ENCODE data around the gene CARD11. TPM values are rescaled to one million over a fixed set of nuclear protein-coding genes. Genes with fewer than 3 reads are reported as not detected.
"Not testable (repeated sequence)": the region's sequence is repeated elsewhere in the genome, so short reads cannot be mapped to it uniquely, and the experiment has no call there.

CARD11 gene
- total RNA-seq, 3 donors from 2014 or later = 0.80 to 2.9 (median 2.0) TPM

- no peak for TF ChIP-seq POLR2A (IDR thresholded peaks at IDR 0.05)
- TF ChIP-seq, protein P1, sequence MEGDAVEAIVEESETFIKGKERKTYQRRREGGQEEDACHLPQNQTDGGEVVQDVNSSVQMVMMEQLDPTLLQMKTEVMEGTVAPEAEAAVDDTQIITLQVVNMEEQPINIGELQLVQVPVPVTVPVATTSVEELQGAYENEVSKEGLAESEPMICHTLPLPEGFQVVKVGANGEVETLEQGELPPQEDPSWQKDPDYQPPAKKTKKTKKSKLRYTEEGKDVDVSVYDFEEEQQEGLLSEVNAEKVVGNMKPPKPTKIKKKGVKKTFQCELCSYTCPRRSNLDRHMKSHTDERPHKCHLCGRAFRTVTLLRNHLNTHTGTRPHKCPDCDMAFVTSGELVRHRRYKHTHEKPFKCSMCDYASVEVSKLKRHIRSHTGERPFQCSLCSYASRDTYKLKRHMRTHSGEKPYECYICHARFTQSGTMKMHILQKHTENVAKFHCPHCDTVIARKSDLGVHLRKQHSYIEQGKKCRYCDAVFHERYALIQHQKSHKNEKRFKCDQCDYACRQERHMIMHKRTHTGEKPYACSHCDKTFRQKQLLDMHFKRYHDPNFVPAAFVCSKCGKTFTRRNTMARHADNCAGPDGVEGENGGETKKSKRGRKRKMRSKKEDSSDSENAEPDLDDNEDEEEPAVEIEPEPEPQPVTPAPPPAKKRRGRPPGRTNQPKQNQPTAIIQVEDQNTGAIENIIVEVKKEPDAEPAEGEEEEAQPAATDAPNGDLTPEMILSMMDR (IDR thresholded peaks at IDR 0.05) = no peak
- no peaks in the 10 kb centered on the region for H3K36me3 ChIP-seq
- H3K9me3 ChIP-seq = peaks cover 5 to 29% of the 10 kb centered on the region in 2 donors
- DNase-seq (ENCODE audit: low spot score in 2 of 2) = no peak
- no peak overlapping the region for H3K27ac ChIP-seq
- no peak overlapping the region for H3K4me3 ChIP-seq
- H3K4me1 ChIP-seq = no peaks in the 10 kb centered on the region
- H3K27me3 ChIP-seq = no peaks in the 10 kb centered on the region
- intact Hi-C loops (cut with DNase I; ENCODE audit: low total_unique reads) = no loop called here
Measured at GRCh38 chr7:3025616-3026015, 18.1 kb downstream of the CARD11 start.

GRCh38 chr7:3021825-3022224, 21.8 kb downstream of the CARD11 start:
- intact Hi-C loops (cut with DNase I; ENCODE audit: low total_unique reads) = no loop called here
- TF ChIP-seq POLR2AphosphoS5 (IDR thresholded peaks at IDR 0.05) (no peak), POLR2A (IDR thresholded peaks at IDR 0.05) (no peak)
- TF ChIP-seq, protein P1 (IDR thresholded peaks at IDR 0.05) = no peak
- H3K9me3 ChIP-seq = peaks cover 10 to 44% of the 10 kb centered on the region in 2 donors

DNA sequence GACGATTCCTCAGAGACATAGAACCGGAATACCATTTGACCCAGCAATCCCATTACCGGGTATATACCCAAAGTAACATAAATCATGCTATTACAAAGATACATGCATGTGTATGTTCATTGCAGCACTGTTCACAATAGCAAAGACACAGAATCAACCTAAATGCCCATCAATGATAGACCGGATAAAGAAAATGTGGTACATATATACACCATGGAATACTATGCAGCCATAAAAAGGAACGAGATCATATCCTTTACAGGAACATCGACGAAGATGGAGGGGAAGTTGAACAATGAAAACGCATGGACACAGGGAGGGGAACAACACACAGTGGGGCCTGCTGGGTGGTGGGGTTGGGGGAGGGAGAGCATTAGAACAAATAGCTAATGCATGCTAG, 22.4 kb downstream of the CARD11 start:
- H3K36me3 ChIP-seq; DNase-seq (ENCODE audit: low spot score in 2 of 2); H3K4me3 ChIP-seq; intact Hi-C loops (cut with DNase I; ENCODE audit: low total_unique reads); H3K27me3 ChIP-seq; H3K27ac ChIP-seq; H3K4me1 ChIP-seq: not testable (repeated sequence)
- peaks cover 10 to 44% of the 10 kb centered on the region in 2 donors for H3K9me3 ChIP-seq

More at GRCh38 chr7:3021825-3022224, 21.8 kb downstream of the CARD11 start:
- no peak overlapping the region for H3K4me3 ChIP-seq
- H3K27me3 ChIP-seq = no peaks in the 10 kb centered on the region
- H3K4me1 ChIP-seq = no peaks in the 10 kb centered on the region
- H3K36me3 ChIP-seq = no peaks in the 10 kb centered on the region
- H3K27ac ChIP-seq = no peak overlapping the region
- no peak for DNase-seq (ENCODE audit: low spot score in 2 of 2)

GRCh38 chr7:3020416-3020815, 23.3 kb downstream of the CARD11 start:
- H3K27me3 ChIP-seq = no peaks in the 10 kb centered on the region
- no peak overlapping the region for H3K27ac ChIP-seq
- H3K9me3 ChIP-seq = peaks cover 4 to 38% of the 10 kb centered on the region in 2 donors
- no peaks in the 10 kb centered on the region for H3K4me1 ChIP-seq
- no peak overlapping the region for H3K4me3 ChIP-seq
- no peak for TF ChIP-seq POLR2AphosphoS5 (IDR thresholded peaks at IDR 0.05)
- no peak for TF ChIP-seq POLR2A (IDR thresholded peaks at IDR 0.05)
- TF ChIP-seq, protein P1 (IDR thresholded peaks at IDR 0.05) = no peak
- DNase-seq (ENCODE audit: low spot score in 2 of 2) = no peak
- intact Hi-C loops (cut with DNase I; ENCODE audit: low total_unique reads) = no loop called here
- no peaks in the 10 kb centered on the region for H3K36me3 ChIP-seq

- TF ChIP-seq POLR2A (IDR thresholded peaks at IDR 0.05) (no peak), POLR2AphosphoS5 (IDR thresholded peaks at IDR 0.05) (no peak)
- TF ChIP-seq, protein P1 (IDR thresholded peaks at IDR 0.05) = no peak
- H3K4me3 ChIP-seq = no peak overlapping the region
- no peak overlapping the region for H3K27ac ChIP-seq
- no peaks in the 10 kb centered on the region for H3K4me1 ChIP-seq
- no peaks in the 10 kb centered on the region for H3K36me3 ChIP-seq
- no peak for DNase-seq (ENCODE audit: low spot score in 2 of 2)
- intact Hi-C loops (cut with DNase I; ENCODE audit: low total_unique reads) = no loop called here
- no peaks in the 10 kb centered on the region for H3K27me3 ChIP-seq
- H3K9me3 ChIP-seq = peaks cover 4 to 32% of the 10 kb centered on the region in 2 donors
Measured at GRCh38 chr7:3019801-3020200, 23.9 kb downstream of the CARD11 start.
